Mucosa of descending colon (tissue), 3 donors: ENCODE data around the gene GFRA1. TPM values are rescaled to one million over a fixed set of nuclear protein-coding genes. Genes with fewer than 3 reads are reported as not detected.

Source experiments
- ATAC-seq: fragments of 200-7000 bp; cut with Tn5 transposase; one replicate; pipeline ENCODE4 v1.9.1; 2020; ENCODE audit warnings: mild to moderate bottlenecking, moderate library complexity
- DNase-seq, 3 donors: peaks; one replicate each; pipeline ENCODE4 v3.0.0-alpha.2; 2020
- H3K36me3 ChIP-seq: fragments of 200-600 bp; one replicate; pipeline ENCODE4 v1.8.0; 2021; ENCODE audit warnings: low read depth, mild to moderate bottlenecking
- H3K4me1 ChIP-seq: fragments of 200-600 bp; one replicate; pipeline ENCODE4 v1.8.0; 2021; ENCODE audit warnings: low read depth, mild to moderate bottlenecking
- H3K4me3 ChIP-seq: fragments of 200-600 bp; one replicate; pipeline ENCODE4 v1.8.0; 2021; ENCODE audit warnings: mild to moderate bottlenecking
- H3K9me3 ChIP-seq: fragments of 200-600 bp; one replicate; pipeline ENCODE4 v1.8.0; 2021; ENCODE audit warnings: mild to moderate bottlenecking
- CTCF ChIP-seq: fragments of 200-600 bp; IDR thresholded peaks from one replicate; pipeline ENCODE4 v1.8.0; 2022; ENCODE audit warnings: antibody characterized with exemption, mild to moderate bottlenecking
- intact Hi-C, 2 donors: fragments of 100-400 bp; cut with DNase I in 1 of 2; cut with micrococcal nuclease in 1 of 2; formaldehyde crosslinking; loops; one replicate each; pipeline versions ENCODE4 v1.11.0 to v1.11.1; 2022; cut with DNase I, micrococcal nuclease
- total RNA-seq, 3 donors: library from RNA; stranded (reverse); fragmentation: NEBNext Ultra II Directional in 2 of 3; extraction: Animal tissue kit (Norgen Biotek cat#: 25700) in 2 of 3; gene quantifications; one replicate each; pipeline versions ENCODE4 v1.2.1 to v1.2.4, GENCODE V29; 2021 to 2023
- donor health status: DM: no; HTN: no; CAD: no; lungs with moderate emphysema.
- donor health status: DM: no; HTN: no; CAD: no.
- donor health status: DM: no; HTN: yes; CAD: no.

Gene GFRA1
- total RNA-seq, 3 donors from 2014 or later: 2.2 to 32.2 (median 4.1) TPM

DNA sequence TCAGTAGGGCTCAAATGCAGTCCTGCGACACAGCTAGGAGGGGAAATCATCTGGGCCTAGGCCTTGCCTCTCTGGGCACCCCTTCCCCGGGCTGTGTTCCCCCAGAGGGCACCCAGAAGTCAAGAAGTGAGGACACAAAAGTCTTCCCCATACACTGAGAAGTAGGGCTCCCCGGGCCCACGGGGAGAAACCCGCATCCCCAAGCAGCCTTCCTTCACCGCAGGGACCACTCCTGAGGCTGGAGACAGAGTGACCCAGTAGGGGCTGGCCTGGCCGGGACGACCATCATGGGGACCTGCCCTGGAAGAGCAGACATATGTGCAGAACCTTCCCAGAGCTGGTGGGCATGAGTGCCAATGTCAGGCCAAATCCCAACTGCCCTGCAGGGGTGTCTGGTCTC is 163.5 kb downstream of the GFRA1 start:
- ATAC-seq (no peak), DNase-seq (no peak)
- Histone ChIP-seq H3K9me3 (no peaks in the 10 kb centered on the region), H3K4me3 (no peak overlapping the region), H3K4me1 (no peaks in the 10 kb centered on the region), H3K36me3 (no peaks in the 10 kb centered on the region)
- TF ChIP-seq CTCF: no peak
- intact Hi-C loops: no loop called here

DNA sequence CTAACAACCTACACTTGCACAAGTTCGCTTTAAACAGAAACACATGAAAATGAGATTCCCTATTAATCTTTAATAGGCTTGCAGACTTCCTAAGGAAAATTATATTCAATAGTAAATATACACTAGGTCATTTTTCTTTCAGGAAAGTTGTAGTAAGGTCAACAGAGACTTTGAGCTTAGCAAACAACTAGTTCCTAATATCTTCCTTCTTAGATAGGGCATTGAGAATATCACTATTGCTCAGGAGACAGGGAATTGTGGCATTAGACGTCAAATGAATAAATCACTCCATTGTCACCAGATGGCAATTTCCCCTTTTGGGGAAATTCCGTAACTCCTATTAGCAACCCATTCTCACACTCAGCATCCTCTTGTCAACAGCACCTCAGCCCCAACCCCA is 164.9 kb downstream of the GFRA1 start:
- no peak overlapping the region for H3K4me3 ChIP-seq
- DNase-seq (no peak), ATAC-seq (no peak)
- no peaks in the 10 kb centered on the region for H3K4me1 ChIP-seq
- H3K9me3 ChIP-seq: no peaks in the 10 kb centered on the region
- no peaks in the 10 kb centered on the region for H3K36me3 ChIP-seq
- intact Hi-C loops: no loop called here
- no peak for TF ChIP-seq CTCF

GRCh38 chr10:116106611-116107010 is 166.4 kb downstream of the GFRA1 start:
- intact Hi-C loops: no loop called here
- DNase-seq (no peak), ATAC-seq (no peak)
- Histone ChIP-seq H3K9me3 (no peaks in the 10 kb centered on the region), H3K36me3 (no peaks in the 10 kb centered on the region), H3K4me1 (no peaks in the 10 kb centered on the region), H3K4me3 (no peak overlapping the region)
- no peak for TF ChIP-seq CTCF

GRCh38 chr10:116105264-116105663 is 167.7 kb downstream of the GFRA1 start:
- no peak for TF ChIP-seq CTCF
- intact Hi-C loops: no loop called here
- Histone ChIP-seq H3K4me3 (no peak overlapping the region), H3K9me3 (no peaks in the 10 kb centered on the region), H3K4me1 (no peaks in the 10 kb centered on the region), H3K36me3 (no peaks in the 10 kb centered on the region)
- ATAC-seq (no peak), DNase-seq (no peak)

GRCh38 chr10:116104210-116104932 is 168.6 kb downstream of the GFRA1 start:
- Histone ChIP-seq H3K4me1 (no peaks in the 10 kb centered on the region), H3K4me3 (no peak overlapping the region), H3K36me3 (no peaks in the 10 kb centered on the region), H3K9me3 (no peaks in the 10 kb centered on the region)
- intact Hi-C loops: no loop called here
- DNase-seq: no peak
- ATAC-seq: no peak
- TF ChIP-seq CTCF: no peak

GRCh38 chr10:116103668-116104067 is 169.3 kb downstream of the GFRA1 start:
- ATAC-seq (no peak), DNase-seq (no peak)
- Histone ChIP-seq H3K9me3 (no peaks in the 10 kb centered on the region), H3K4me1 (no peaks in the 10 kb centered on the region), H3K4me3 (no peak overlapping the region), H3K36me3 (no peaks in the 10 kb centered on the region)
- intact Hi-C loops: no loop called here
- TF ChIP-seq CTCF: no peak
